GM10266 (cell line): ENCODE results near the gene KRT15.

ENCODE experiments used
- DNase-seq: peaks from one replicate; pipeline ENCODE4 v3.0.0; 2012; ENCODE audit errors: extremely low spot score
- CTCF ChIP-seq: IDR thresholded peaks from 2 replicates; pipeline ENCODE4 v1.5.1; 2012; ENCODE audit warnings: mild to moderate bottlenecking, low read depth; ENCODE audit not compliant: control insufficient read depth, insufficient read depth; ENCODE audit errors: missing control alignments

Gene KRT15

GRCh38 chr17:41530062-41531048 lies 11.7 kb upstream of the KRT15 start:
- TF ChIP-seq CTCF = no peak
- DNase-seq = no peak

DNA sequence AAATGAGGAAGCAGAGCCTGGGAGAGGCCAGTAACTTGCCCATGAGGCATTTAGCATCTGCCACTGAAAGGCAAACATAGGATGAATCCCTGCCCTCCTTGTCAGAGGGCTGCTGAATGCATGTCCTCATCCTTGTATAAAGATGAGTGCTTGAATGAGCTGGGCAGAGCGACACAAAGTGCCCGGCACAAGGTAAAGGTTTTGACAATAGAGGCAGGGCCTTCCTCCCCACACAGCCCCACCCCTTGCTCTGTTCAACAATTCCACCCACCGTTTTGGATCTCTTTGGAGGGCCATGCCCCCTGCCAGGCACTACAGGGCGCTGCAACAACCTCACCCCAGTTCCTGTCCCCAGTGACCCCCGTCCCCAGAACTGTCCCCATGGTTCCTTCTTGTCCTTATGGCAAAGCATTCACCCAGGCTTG lies 10.8 kb upstream of the KRT15 start:
- DNase-seq = no peak
- no peak for TF ChIP-seq CTCF

GRCh38 chr17:41528959-41529353 lies 10.3 kb upstream of the KRT15 start:
- TF ChIP-seq CTCF = no peak
- DNase-seq = no peak

DNA sequence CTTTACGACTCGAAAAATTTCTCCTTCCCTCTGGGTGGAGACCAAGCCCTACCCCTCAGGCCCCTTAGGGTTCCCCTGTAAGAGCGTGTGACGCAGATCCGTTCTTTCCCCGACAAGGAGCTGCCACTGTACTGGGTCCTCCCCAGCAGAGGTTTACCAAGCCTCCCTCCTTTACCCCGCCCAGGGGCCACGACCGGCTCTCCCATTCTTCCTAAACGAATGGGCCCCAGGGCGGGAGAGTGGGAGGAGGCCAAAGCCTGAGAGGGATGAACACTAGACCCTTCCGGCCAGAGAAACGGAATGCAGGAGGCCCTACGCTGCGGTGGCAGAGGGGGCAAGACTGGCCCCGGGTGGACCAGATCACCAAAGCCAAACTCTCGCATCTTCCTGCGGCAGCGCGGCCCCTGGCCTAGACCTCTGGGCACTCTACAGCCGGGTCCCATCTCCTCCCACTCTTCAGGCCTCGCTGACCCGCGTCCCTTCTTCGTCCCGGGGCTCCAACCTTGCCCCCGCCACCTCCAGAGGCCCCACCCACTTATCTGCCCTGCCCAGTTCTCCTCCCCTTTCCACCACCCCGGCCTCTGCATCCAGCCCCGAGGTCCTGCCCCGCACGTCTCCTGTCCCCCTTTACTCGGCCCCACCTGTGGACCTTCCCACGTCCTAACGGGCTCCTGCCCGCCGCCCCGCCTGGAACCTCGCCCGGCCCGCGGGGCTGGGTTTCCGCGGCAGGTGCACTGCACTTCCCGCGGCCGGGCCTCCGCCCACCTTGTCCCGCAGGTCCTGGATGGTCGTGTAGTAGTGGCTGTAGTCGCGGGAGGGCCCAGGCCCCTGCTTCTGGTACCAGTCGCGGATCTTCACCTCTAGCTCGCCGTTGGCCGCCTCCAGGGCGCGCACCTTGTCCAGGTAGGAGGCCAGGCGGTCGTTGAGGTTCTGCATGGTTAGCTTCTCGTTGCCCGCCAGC lies 8.7 kb upstream of the KRT15 start:
- no peak for DNase-seq
- TF ChIP-seq CTCF = no peak

GRCh38 chr17:41524261-41524660 lies 5.6 kb upstream of the KRT15 start:
- TF ChIP-seq CTCF = no peak

DNA sequence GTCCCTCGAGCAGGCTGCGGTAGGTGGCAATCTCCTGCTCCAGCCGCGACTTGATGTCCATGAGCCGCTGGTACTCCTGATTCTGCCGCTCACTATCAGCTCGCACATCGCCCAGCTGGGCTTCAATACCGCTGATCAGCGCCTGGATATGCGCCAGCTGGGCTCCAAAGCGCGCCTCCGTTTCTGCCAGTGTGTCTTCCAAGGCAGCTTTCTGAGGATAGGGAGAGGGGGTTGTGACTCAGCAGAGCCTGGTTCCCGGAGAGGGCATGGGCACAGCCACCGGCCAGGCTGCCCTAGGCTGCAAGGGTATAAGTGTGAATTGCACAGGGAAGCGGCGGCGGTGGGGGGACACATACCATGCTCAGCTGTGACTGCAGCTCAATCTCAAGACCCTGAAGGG lies 5.1 kb upstream of the KRT15 start:
- TF ChIP-seq CTCF = no peak
- DNase-seq = no peak

More at GRCh38 chr17:41524261-41524660, 5.6 kb upstream of the KRT15 start:
- DNase-seq = no peak
